ENCODE data around the gene PMEL. TPM values are rescaled to one million over a fixed set of nuclear protein-coding genes. Genes with fewer than 3 reads are reported as not detected.
A peak's percentile ranks its signal among the peaks of the same experiment; 100 is the strongest.
"Not testable (repeated sequence)": the region's sequence is repeated elsewhere in the genome, so short reads cannot be mapped to it uniquely, and the experiment has no call there.

Gene PMEL
- total RNA-seq, 1 experiment from 2014 or later: 2.1 TPM

GRCh38 chr12:55996201-55996714 is 30.4 kb upstream of the PMEL start:
- Mint-ChIP-seq H3K36me3 (ENCODE audit: insufficient read depth, unreplicated experiment) (peaks cover 50% of the 10 kb centered on the region), H3K27ac (ENCODE audit: unreplicated experiment) (peak overlapping the region; percentile 91), H3K27me3 (ENCODE audit: unreplicated experiment) (no peaks in the 10 kb centered on the region), H3K4me1 (ENCODE audit: low read depth, unreplicated experiment) (peaks cover 29% of the 10 kb centered on the region), H3K4me3 (ENCODE audit: low read depth, unreplicated experiment) (peak overlapping the region; percentile 90), H3K9me3 (ENCODE audit: low read depth, unreplicated experiment) (no peaks in the 10 kb centered on the region)
- TF ChIP-seq CTCF (IDR thresholded peaks at IDR 0.05; ENCODE audit: unreplicated experiment): peak; percentile 63
- intact Hi-C loops (cut with micrococcal nuclease; ENCODE audit: unreplicated experiment): loop anchor here (1.0 to 2.0 kb wide), 4 partner anchors 33 to 123 kb away; partner anchors contain the start of genes DGKA, RPS26 and ZC3H10
- DNase-seq: peak; percentile 76
- BruUV-seq (replicated peaks): no TSS peak
- CTCF ChIA-PET: interaction anchor here (0.6 to 2.7 kb wide), 12 partner anchors 11 to 389 kb away, joined by 3 to 46 read pairs (median 6); partner anchors contain the start of gene RAB5B

GRCh38 chr12:55995366-55995765 is 29.5 kb upstream of the PMEL start:
- Mint-ChIP-seq H3K27me3 (ENCODE audit: unreplicated experiment) (no peaks in the 10 kb centered on the region), H3K4me1 (ENCODE audit: low read depth, unreplicated experiment) (peaks cover 26% of the 10 kb centered on the region), H3K27ac (ENCODE audit: unreplicated experiment) (no peak overlapping the region), H3K36me3 (ENCODE audit: insufficient read depth, unreplicated experiment) (peaks cover 55% of the 10 kb centered on the region), H3K9me3 (ENCODE audit: low read depth, unreplicated experiment) (no peaks in the 10 kb centered on the region), H3K4me3 (ENCODE audit: low read depth, unreplicated experiment) (no peak overlapping the region)
- BruUV-seq (replicated peaks): no TSS peak
- CTCF ChIA-PET: interaction anchor here (0.9 to 2.7 kb wide), 7 partner anchors 11 to 85 kb away, joined by 3 to 46 read pairs (median 12); partner anchors contain the start of gene RAB5B
- no peak for TF ChIP-seq CTCF (IDR thresholded peaks at IDR 0.05; ENCODE audit: unreplicated experiment)
- DNase-seq: no peak
- intact Hi-C loops (cut with micrococcal nuclease; ENCODE audit: unreplicated experiment): no loop called here

- CTCF ChIA-PET: interaction anchor here (0.6 to 1.4 kb wide), 2 partner anchors 19 to 44 kb away, joined by 3 to 4 read pairs; no protein-coding TSS in a partner anchor
- no TSS peak for BruUV-seq (replicated peaks)
- H3K36me3 Mint-ChIP-seq (ENCODE audit: insufficient read depth, unreplicated experiment): peaks cover 75% of the 10 kb centered on the region
- H3K9me3 Mint-ChIP-seq (ENCODE audit: low read depth, unreplicated experiment): no peaks in the 10 kb centered on the region
- TF ChIP-seq CTCF (IDR thresholded peaks at IDR 0.05; ENCODE audit: unreplicated experiment): no peak
- no peak for DNase-seq
- H3K4me3 Mint-ChIP-seq (ENCODE audit: low read depth, unreplicated experiment): no peak overlapping the region
- H3K4me1 Mint-ChIP-seq (ENCODE audit: low read depth, unreplicated experiment): peaks cover 26% of the 10 kb centered on the region
- no peak overlapping the region for H3K27ac Mint-ChIP-seq (ENCODE audit: unreplicated experiment)
- intact Hi-C loops (cut with micrococcal nuclease; ENCODE audit: unreplicated experiment): no loop called here
- no peaks in the 10 kb centered on the region for H3K27me3 Mint-ChIP-seq (ENCODE audit: unreplicated experiment)
Measured at GRCh38 chr12:55993230-55993853, 27.5 kb upstream of the PMEL start.

GRCh38 chr12:55991110-55991509 is 25.3 kb upstream of the PMEL start:
- Mint-ChIP-seq H3K9me3 (ENCODE audit: low read depth, unreplicated experiment) (no peaks in the 10 kb centered on the region), H3K36me3 (ENCODE audit: insufficient read depth, unreplicated experiment) (peaks cover 75% of the 10 kb centered on the region), H3K4me3 (ENCODE audit: low read depth, unreplicated experiment) (no peak overlapping the region), H3K27ac (ENCODE audit: unreplicated experiment) (no peak overlapping the region), H3K27me3 (ENCODE audit: unreplicated experiment) (no peaks in the 10 kb centered on the region), H3K4me1 (ENCODE audit: low read depth, unreplicated experiment) (peaks cover 18% of the 10 kb centered on the region)
- DNase-seq: no peak
- intact Hi-C loops (cut with micrococcal nuclease; ENCODE audit: unreplicated experiment): no loop called here
- TF ChIP-seq CTCF (IDR thresholded peaks at IDR 0.05; ENCODE audit: unreplicated experiment): no peak
- BruUV-seq (replicated peaks): no TSS peak
- CTCF ChIA-PET: interaction anchor here (0.7 kb wide), 2 partner anchors 39 to 303 kb away, joined by 3 read pairs; no protein-coding TSS in a partner anchor

GRCh38 chr12:55985976-55986375 is 20.1 kb upstream of the PMEL start:
- H3K27ac Mint-ChIP-seq (ENCODE audit: unreplicated experiment); H3K4me1 Mint-ChIP-seq (ENCODE audit: low read depth, unreplicated experiment); intact Hi-C loops (cut with micrococcal nuclease; ENCODE audit: unreplicated experiment); BruUV-seq (replicated peaks); H3K9me3 Mint-ChIP-seq (ENCODE audit: low read depth, unreplicated experiment); H3K4me3 Mint-ChIP-seq (ENCODE audit: low read depth, unreplicated experiment); H3K27me3 Mint-ChIP-seq (ENCODE audit: unreplicated experiment); DNase-seq: not testable (repeated sequence)
- H3K36me3 Mint-ChIP-seq (ENCODE audit: insufficient read depth, unreplicated experiment): peaks cover 64% of the 10 kb centered on the region
- CTCF ChIA-PET: interaction anchor here (0.7 kb wide), 1 partner anchor 1079 kb away, joined by 3 read pairs; no protein-coding TSS in a partner anchor
